ENCODE measurements around the gene DOLK. TPM values are rescaled to one million over a fixed set of nuclear protein-coding genes. Genes with fewer than 3 reads are reported as not detected.

Gene DOLK
- total RNA-seq, 3 donors from 2014 or later = 8.7 to 9.9 (median 9.7) TPM

GRCh38 chr9:128910906-128911305 is 36.5 kb downstream of the DOLK start:
- no peak for DNase-seq
- Histone ChIP-seq H3K9me3 (no peaks in the 10 kb centered on the region), H3K36me3 (ENCODE audit: low read depth) (peaks cover 7% of the 10 kb centered on the region), H3K4me1 (ENCODE audit: low read depth) (peaks cover 6% of the 10 kb centered on the region), H3K4me3 (no peak overlapping the region)
- TF ChIP-seq CTCF (IDR thresholded peaks at IDR 0.05) = no peak
- no peak for ATAC-seq
- intact Hi-C loops (cut with DNase I, micrococcal nuclease) = no loop called here

- ATAC-seq (no peak), DNase-seq (no peak)
- Histone ChIP-seq H3K4me1 (ENCODE audit: low read depth) (peaks cover 6% of the 10 kb centered on the region), H3K9me3 (no peaks in the 10 kb centered on the region), H3K4me3 (no peak overlapping the region), H3K36me3 (ENCODE audit: low read depth) (peaks cover 7% of the 10 kb centered on the region)
- intact Hi-C loops (cut with DNase I, micrococcal nuclease) = no loop called here
- TF ChIP-seq CTCF (IDR thresholded peaks at IDR 0.05) = no peak
Observed at GRCh38 chr9:128909859-128910258, 37.5 kb downstream of the DOLK start.

GRCh38 chr9:128908372-128908771 is 39.0 kb downstream of the DOLK start:
- TF ChIP-seq CTCF (IDR thresholded peaks at IDR 0.05) = no peak
- H3K36me3 ChIP-seq (ENCODE audit: low read depth) = peaks cover 7% of the 10 kb centered on the region

GRCh38 chr9:128906741-128907140 is 40.7 kb downstream of the DOLK start:
- H3K4me3 ChIP-seq = no peak overlapping the region
- intact Hi-C loops (cut with DNase I, micrococcal nuclease) = no loop called here
- DNase-seq (no peak), ATAC-seq (no peak)
- H3K36me3 ChIP-seq (ENCODE audit: low read depth) = peaks cover 7% of the 10 kb centered on the region
- H3K4me1 ChIP-seq (ENCODE audit: low read depth) = peaks cover 14% of the 10 kb centered on the region
- no peak for TF ChIP-seq CTCF (IDR thresholded peaks at IDR 0.05)
- H3K9me3 ChIP-seq = no peaks in the 10 kb centered on the region

More at GRCh38 chr9:128908372-128908771, 39.0 kb downstream of the DOLK start:
- DNase-seq = no peak
- H3K4me1 ChIP-seq (ENCODE audit: low read depth) = peaks cover 3% of the 10 kb centered on the region
- intact Hi-C loops (cut with DNase I, micrococcal nuclease) = no loop called here
- ATAC-seq = no peak
- H3K4me3 ChIP-seq = no peak overlapping the region
- H3K9me3 ChIP-seq = no peaks in the 10 kb centered on the region

GRCh38 chr9:128905964-128906363 is 41.4 kb downstream of the DOLK start:
- no peak for TF ChIP-seq CTCF (IDR thresholded peaks at IDR 0.05)
- DNase-seq (no peak), ATAC-seq (no peak)
- Histone ChIP-seq H3K4me1 (ENCODE audit: low read depth) (peaks cover 14% of the 10 kb centered on the region), H3K9me3 (no peaks in the 10 kb centered on the region), H3K36me3 (ENCODE audit: low read depth) (peaks cover 7% of the 10 kb centered on the region), H3K4me3 (no peak overlapping the region)
- intact Hi-C loops (cut with DNase I, micrococcal nuclease) = no loop called here

Measured in mucosa of descending colon (tissue), 3 donors.